MM.1S (cell line): ENCODE results near the gene GNAT3.

Experiments used
- DNase-seq: peaks from one replicate; pipeline ENCODE4 v3.0.0-alpha.2; 2015
- H2AFZ ChIP-seq: fragments of 300-600 bp; sonication (generic); 2 replicates; pipeline ENCODE4 v1.6.0; 2016; ENCODE audit warnings: antibody characterized with exemption, low read length
- H3F3A ChIP-seq: fragments of 300-600 bp; sonication (generic); 2 replicates; pipeline ENCODE4 v1.6.1; 2016; ENCODE audit warnings: mild to moderate bottlenecking, antibody characterized with exemption, low read length, moderate library complexity, mixed read lengths; ENCODE audit not compliant: insufficient read depth
- H3K27ac ChIP-seq: fragments of 300-600 bp; sonication (generic); 2 replicates; pipeline ENCODE4 v1.5.1; 2016; ENCODE audit warnings: mild to moderate bottlenecking, low read length
- H3K27me3 ChIP-seq: fragments of 300-600 bp; sonication (generic); replicated peaks from 2 replicates; pipeline ENCODE4 v1.6.0; 2016; ENCODE audit warnings: low read length; ENCODE audit not compliant: insufficient read depth
- H3K36me3 ChIP-seq: fragments of 300-600 bp; sonication (generic); replicated peaks from 2 replicates; pipeline ENCODE4 v1.6.1; 2016; ENCODE audit warnings: mild to moderate bottlenecking, low read length, mixed read lengths; ENCODE audit not compliant: insufficient read depth
- H3K4me1 ChIP-seq: fragments of 300-600 bp; sonication (generic); 2 replicates; pipeline ENCODE4 v1.6.1; 2016; ENCODE audit warnings: low read length, mixed read lengths
- H3K4me2 ChIP-seq: fragments of 300-600 bp; sonication (generic); 2 replicates; pipeline ENCODE4 v1.6.0; 2016; ENCODE audit warnings: low read depth, low read length
- H3K4me3 ChIP-seq: fragments of 300-600 bp; sonication (generic); 2 replicates; pipeline ENCODE4 v1.5.1; 2016; ENCODE audit warnings: low read length, mixed read lengths
- H3K79me2 ChIP-seq: fragments of 300-600 bp; sonication (generic); 2 replicates; pipeline ENCODE4 v1.6.1; 2016; ENCODE audit warnings: mixed run types, low read length, mixed read lengths
- H3K9ac ChIP-seq: fragments of 300-600 bp; sonication (generic); 2 replicates; pipeline ENCODE4 v1.6.1; 2016; ENCODE audit warnings: low read length, mixed read lengths
- H3K9me2 ChIP-seq: fragments of 300-600 bp; sonication (generic); replicated peaks from 2 replicates; pipeline ENCODE4 v1.6.1; 2016; ENCODE audit warnings: mild to moderate bottlenecking, low read length, mixed read lengths; ENCODE audit not compliant: insufficient read depth
- H3K9me3 ChIP-seq: fragments of 300-600 bp; sonication (generic); replicated peaks from 2 replicates; pipeline ENCODE4 v1.6.1; 2016; ENCODE audit warnings: mild to moderate bottlenecking, low read length, mixed read lengths; ENCODE audit not compliant: insufficient read depth
- H4K20me1 ChIP-seq: fragments of 300-600 bp; sonication (generic); 2 replicates; pipeline ENCODE4 v1.6.1; 2016; ENCODE audit warnings: mild to moderate bottlenecking, low read length, moderate library complexity, mixed read lengths; ENCODE audit not compliant: insufficient read depth
- CTCF ChIP-seq: fragments of 300-600 bp; sonication (generic); IDR thresholded peaks from 2 replicates; pipeline ENCODE4 v1.5.1; 2016; ENCODE audit warnings: antibody characterized with exemption, low read length, mixed read lengths
- EZH2 ChIP-seq: fragments of 300-600 bp; sonication (generic); optimal IDR thresholded peaks from 2 replicates; pipeline ENCODE3; 2017; ENCODE audit warnings: low read depth, mild to moderate bottlenecking, antibody characterized with exemption, low read length, mixed read lengths
- EZH2phosphoT487 ChIP-seq: fragments of 300-600 bp; sonication (generic); IDR thresholded peaks from 2 replicates; pipeline ENCODE4 v1.6.1; 2018; ENCODE audit warnings: antibody characterized with exemption, low read length

The GNAT3 gene

GRCh38 chr7:80427218-80427617, 84.6 kb downstream of the GNAT3 start:
- H3K9me2 ChIP-seq, result no peaks in the 10 kb centered on the region
- no peak overlapping the region for H3K4me2 ChIP-seq
- no peak overlapping the region for H3K27ac ChIP-seq
- no peak overlapping the region for H3K4me3 ChIP-seq
- no peaks in the 10 kb centered on the region for H3K27me3 ChIP-seq
- no peaks in the 10 kb centered on the region for H3K79me2 ChIP-seq
- no peak for TF ChIP-seq CTCF
- no peak for TF ChIP-seq EZH2
- TF ChIP-seq EZH2phosphoT487, result no peak
- no peaks in the 10 kb centered on the region for H3K36me3 ChIP-seq
- H2AFZ ChIP-seq, result no peak overlapping the region
- no peaks in the 10 kb centered on the region for H3K4me1 ChIP-seq
- H3K9me3 ChIP-seq, result no peaks in the 10 kb centered on the region
- DNase-seq, result no peak
- no peaks in the 10 kb centered on the region for H3F3A ChIP-seq
- no peaks in the 10 kb centered on the region for H4K20me1 ChIP-seq
- H3K9ac ChIP-seq, result no peak overlapping the region

- Histone ChIP-seq H3F3A (no peaks in the 10 kb centered on the region), H3K4me2 (no peak overlapping the region), H3K79me2 (no peaks in the 10 kb centered on the region), H3K9ac (no peak overlapping the region), H3K9me2 (no peaks in the 10 kb centered on the region), H3K4me1 (no peaks in the 10 kb centered on the region), H4K20me1 (no peaks in the 10 kb centered on the region), H3K27me3 (no peaks in the 10 kb centered on the region), H3K36me3 (no peaks in the 10 kb centered on the region), H3K27ac (no peak overlapping the region), H3K4me3 (no peak overlapping the region), H3K9me3 (no peaks in the 10 kb centered on the region), H2AFZ (no peak overlapping the region)
- TF ChIP-seq EZH2, result no peak
- no peak for TF ChIP-seq EZH2phosphoT487
- TF ChIP-seq CTCF, result no peak
- DNase-seq, result no peak
Measured at GRCh38 chr7:80420876-80421275, 91.0 kb downstream of the GNAT3 start.

GRCh38 chr7:80417211-80417793, 94.6 kb downstream of the GNAT3 start:
- Histone ChIP-seq H3K9me2 (no peaks in the 10 kb centered on the region), H2AFZ (no peak overlapping the region), H3K79me2 (no peaks in the 10 kb centered on the region), H3K4me3 (no peak overlapping the region), H3K4me1 (no peaks in the 10 kb centered on the region), H3K9me3 (no peaks in the 10 kb centered on the region), H3K27ac (no peak overlapping the region), H4K20me1 (no peaks in the 10 kb centered on the region), H3K4me2 (no peak overlapping the region), H3K27me3 (no peaks in the 10 kb centered on the region), H3K36me3 (no peaks in the 10 kb centered on the region), H3F3A (no peaks in the 10 kb centered on the region), H3K9ac (no peak overlapping the region)
- TF ChIP-seq EZH2, result no peak
- TF ChIP-seq EZH2phosphoT487, result no peak
- TF ChIP-seq CTCF, result no peak
- DNase-seq, result no peak
